ENCODE measurements around the gene PTGFR. TPM values are rescaled to one million over a fixed set of nuclear protein-coding genes. Genes with fewer than 3 reads are reported as not detected.

PTGFR gene, protein sequence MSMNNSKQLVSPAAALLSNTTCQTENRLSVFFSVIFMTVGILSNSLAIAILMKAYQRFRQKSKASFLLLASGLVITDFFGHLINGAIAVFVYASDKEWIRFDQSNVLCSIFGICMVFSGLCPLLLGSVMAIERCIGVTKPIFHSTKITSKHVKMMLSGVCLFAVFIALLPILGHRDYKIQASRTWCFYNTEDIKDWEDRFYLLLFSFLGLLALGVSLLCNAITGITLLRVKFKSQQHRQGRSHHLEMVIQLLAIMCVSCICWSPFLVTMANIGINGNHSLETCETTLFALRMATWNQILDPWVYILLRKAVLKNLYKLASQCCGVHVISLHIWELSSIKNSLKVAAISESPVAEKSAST
- total RNA-seq, result 1.4 TPM in 2 replicates

DNA sequence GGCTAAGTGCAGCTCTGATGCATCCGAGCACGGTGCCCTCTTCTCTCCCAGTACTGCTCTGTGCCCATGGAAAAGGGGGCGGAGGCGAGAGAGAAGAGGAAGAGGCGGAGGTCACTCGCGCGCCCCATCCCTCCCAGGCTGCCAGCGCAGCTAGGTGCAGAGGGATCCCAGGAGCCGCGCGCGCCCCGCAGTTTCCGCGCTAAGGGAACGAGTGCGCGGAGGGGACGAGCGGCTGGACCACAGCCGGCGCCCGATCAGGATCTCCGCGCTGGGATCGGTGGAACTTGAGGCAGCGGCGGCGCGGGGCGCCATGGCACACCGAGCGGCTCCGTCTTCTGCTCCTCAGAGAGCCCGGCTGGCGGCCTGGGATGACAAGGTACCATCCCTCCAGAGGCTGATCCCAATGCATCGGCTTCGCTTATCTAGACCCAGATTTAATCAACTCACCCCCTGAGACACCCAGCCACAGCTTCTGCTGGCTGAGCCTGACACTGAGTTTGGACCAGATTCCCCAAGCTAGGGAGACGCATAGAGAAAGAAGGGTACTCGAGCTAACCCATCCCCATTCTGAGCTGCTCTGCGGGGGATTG, at the start of gene PTGFR:
Gene PTGFR, plus strand, starts transcription at position 114 of the 590 bp plus-strand sequence. CDS start 1,770 bp downstream, outside the sequence.

Other genes with a start within 250 kb of the PTGFR start
- gene IFI44L, start 129.5 kb downstream of the PTGFR start, total RNA-seq, result 1.4 and 5.3 TPM in 2 replicates
- 1.6 and 4.3 TPM in 2 replicates for gene IFI44, start 158.9 kb downstream of the PTGFR start, total RNA-seq

All from myometrial cell (primary cell).